SK-N-MC (cell line): ENCODE results near the gene TXNIP.

Source experiments
- EZH2 ChIP-seq: fragments of 200-600 bp; sonication (generic); IDR thresholded peaks from one replicate; pipeline ENCODE4 v1.6.1; 2017; ENCODE audit warnings: antibody characterized with exemption
- POLR2AphosphoS5 ChIP-seq: IDR thresholded peaks from 2 replicates; pipeline ENCODE4 v1.6.1; 2012; ENCODE audit warnings: mild to moderate bottlenecking, low read depth, low read length, borderline replicate concordance

DNA sequence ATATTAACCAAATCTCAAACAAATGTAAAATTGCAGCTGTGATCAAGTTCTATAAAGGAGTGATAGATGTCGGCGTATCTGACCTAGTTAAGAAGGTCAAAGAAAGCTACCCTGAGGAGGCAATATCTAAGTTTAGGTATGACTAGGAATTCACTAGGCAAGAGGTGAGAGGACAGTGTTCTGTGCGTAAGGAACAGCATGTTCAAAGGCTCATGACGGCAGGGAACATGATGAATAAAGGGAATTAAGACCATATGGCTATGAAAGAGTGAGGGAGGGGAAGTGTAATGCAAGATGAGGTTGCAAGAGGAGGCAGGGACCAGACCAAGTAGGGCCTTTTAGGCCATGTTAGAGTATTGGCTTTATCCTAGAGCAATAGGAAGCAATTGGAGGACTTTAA lies 47.2 kb downstream of the TXNIP start:
- TF ChIP-seq EZH2 (no peak), POLR2AphosphoS5 (no peak)
